Hepatocyte (in vitro differentiated cells): ENCODE measurements around the gene NUDT21. TPM values are rescaled to one million over a fixed set of nuclear protein-coding genes. Genes with fewer than 3 reads are reported as not detected.
"Not testable (repeated sequence)": the region's sequence is repeated elsewhere in the genome, so short reads cannot be mapped to it uniquely, and the experiment has no call there.

Experiments used
- DNase-seq: peaks from one replicate; pipeline ENCODE4 v3.0.0-alpha.2; 2016; ENCODE audit warnings: low spot score
- H2AFZ ChIP-seq: fragments of 200-600 bp; sonication (generic); 2 replicates; pipeline ENCODE4 v1.6.0; 2016; ENCODE audit warnings: antibody characterized with exemption, mild to moderate bottlenecking
- H3K27ac ChIP-seq: fragments of 200-600 bp; sonication (generic); 2 replicates; pipeline ENCODE4 v1.5.1; 2016; ENCODE audit warnings: mild to moderate bottlenecking
- H3K27me3 ChIP-seq: fragments of 200-600 bp; sonication (generic); 2 replicates; pipeline ENCODE4 v1.6.1; 2016
- H3K36me3 ChIP-seq: fragments of 200-600 bp; sonication (generic); replicated peaks from 2 replicates; pipeline ENCODE4 v1.5.1; 2016; ENCODE audit warnings: low read depth; ENCODE audit not compliant: insufficient read depth
- H3K4me1 ChIP-seq: fragments of 200-600 bp; sonication (generic); 2 replicates; pipeline ENCODE4 v1.5.1; 2016; ENCODE audit warnings: mild to moderate bottlenecking, moderate library complexity; ENCODE audit not compliant: insufficient read depth
- H3K4me2 ChIP-seq: fragments of 200-600 bp; sonication (generic); 2 replicates; pipeline ENCODE4 v1.6.0; 2016
- H3K4me3 ChIP-seq: fragments of 200-600 bp; sonication (generic); 2 replicates; pipeline ENCODE4 v1.5.1; 2016; ENCODE audit warnings: mild to moderate bottlenecking
- H3K79me2 ChIP-seq: fragments of 200-600 bp; sonication (generic); 2 replicates; pipeline ENCODE4 v1.6.0; 2017; ENCODE audit warnings: mild to moderate bottlenecking
- H3K9me2 ChIP-seq: fragments of 200-600 bp; sonication (generic); replicated peaks from 2 replicates; pipeline ENCODE4 v1.6.0; 2017; ENCODE audit warnings: mild to moderate bottlenecking; ENCODE audit not compliant: insufficient read depth
- H3K9me3 ChIP-seq: fragments of 200-600 bp; sonication (generic); 2 replicates; pipeline ENCODE4 v1.5.1; 2016; ENCODE audit warnings: low read depth, mild to moderate bottlenecking
- H4K20me1 ChIP-seq: fragments of 200-600 bp; sonication (generic); 2 replicates; pipeline ENCODE4 v1.6.0; 2016; ENCODE audit warnings: mild to moderate bottlenecking; ENCODE audit not compliant: insufficient read depth, poor library complexity, severe bottlenecking
- CTCF ChIP-seq: fragments of 200-600 bp; sonication (generic); IDR thresholded peaks from 2 replicates; pipeline ENCODE4 v1.5.1; 2016; ENCODE audit warnings: antibody characterized with exemption, mild to moderate bottlenecking; ENCODE audit not compliant: poor library complexity
- EZH2 ChIP-seq: fragments of 200-600 bp; sonication (generic); IDR thresholded peaks from 2 replicates; pipeline ENCODE4 v1.6.1; 2016; ENCODE audit warnings: antibody characterized with exemption, mild to moderate bottlenecking, borderline replicate concordance
- EZH2phosphoT487 ChIP-seq: fragments of 200-600 bp; sonication (generic); IDR thresholded peaks from one replicate; pipeline ENCODE4 v1.6.1; 2018; ENCODE audit warnings: antibody characterized with exemption, mild to moderate bottlenecking, low read depth, moderate library complexity; ENCODE audit not compliant: unreplicated experiment, severe bottlenecking
- WGBS: methylation state at CpG from one replicate; pipeline ENCODE4 v1.1.6; 2016; ENCODE audit warnings: low lambda C conversion rate; ENCODE audit errors: missing lambda C conversion rate; 5-methylcytosine and 5-hydroxymethylcytosine counted together
- polyA plus RNA-seq: library from polyadenylated mRNA; unstranded; fragments of >200 nt; fragmentation: Nextera tagmentation; extraction: Ambion mirVana; gene quantifications from 2 replicates; pipeline ENCODE4 v1.2.1, GENCODE V29; 2016
- total RNA-seq: library from RNA; depleted of rRNA; stranded (reverse); fragments of >200 nt; gene quantifications from 2 replicates; pipeline ENCODE4 v1.2.3, GENCODE V29; 2014

NUDT21 gene
- total and polyA plus RNA-seq, 2 experiments from 2014 or later: 44.7 to 76.6 TPM

- H3K27me3 ChIP-seq: no peaks in the 10 kb centered on the region
- H3K27ac ChIP-seq: no peak overlapping the region
- no peak for TF ChIP-seq EZH2
- TF ChIP-seq CTCF: no peak
- no peak for TF ChIP-seq EZH2phosphoT487
- H3K4me1 ChIP-seq: no peaks in the 10 kb centered on the region
- no peaks in the 10 kb centered on the region for H3K9me2 ChIP-seq
- H3K4me2 ChIP-seq: no peak overlapping the region
- H3K36me3 ChIP-seq: no peaks in the 10 kb centered on the region
- H3K9me3 ChIP-seq: no peaks in the 10 kb centered on the region
- H3K4me3 ChIP-seq: no peak overlapping the region
- DNase-seq: no peak
- no peak overlapping the region for H2AFZ ChIP-seq
- WGBS: 58% methylated on average over 5 of the region's 5 CpGs
- peaks cover 3% of the 10 kb centered on the region for H3K79me2 ChIP-seq
- no peaks in the 10 kb centered on the region for H4K20me1 ChIP-seq
These were observed 50.7 kb downstream of the NUDT21 start for GRCh38 chr16:56400458-56400857.

- H4K20me1 ChIP-seq: no peaks in the 10 kb centered on the region
- no peaks in the 10 kb centered on the region for H3K9me2 ChIP-seq
- H3K9me3 ChIP-seq: no peaks in the 10 kb centered on the region
- H3K4me2 ChIP-seq: no peak overlapping the region
- H3K4me1 ChIP-seq: no peaks in the 10 kb centered on the region
- H3K79me2 ChIP-seq: peaks cover 3% of the 10 kb centered on the region
- H3K36me3 ChIP-seq: no peaks in the 10 kb centered on the region
- H3K27me3 ChIP-seq: no peaks in the 10 kb centered on the region
- TF ChIP-seq EZH2phosphoT487: no peak
- TF ChIP-seq CTCF: no peak
- no peak for TF ChIP-seq EZH2
- H3K27ac ChIP-seq: no peak overlapping the region
- H3K4me3 ChIP-seq: no peak overlapping the region
- whole genome bisulfite sequencing: 96% methylated on average over 2 of the region's 2 CpGs
- no peak for DNase-seq
- no peak overlapping the region for H2AFZ ChIP-seq
These were observed 51.6 kb downstream of the NUDT21 start for GRCh38 chr16:56399486-56399885.

- Histone ChIP-seq H3K4me3 (no peak overlapping the region), H3K4me2 (no peak overlapping the region), H3K9me3 (no peaks in the 10 kb centered on the region), H3K79me2 (peaks cover 3% of the 10 kb centered on the region), H3K27ac (no peak overlapping the region), H4K20me1 (no peaks in the 10 kb centered on the region), H3K9me2 (no peaks in the 10 kb centered on the region), H3K27me3 (no peaks in the 10 kb centered on the region), H3K36me3 (no peaks in the 10 kb centered on the region), H3K4me1 (no peaks in the 10 kb centered on the region), H2AFZ (no peak overlapping the region)
- DNase-seq: no peak
- TF ChIP-seq CTCF: no peak
- no peak for TF ChIP-seq EZH2phosphoT487
- no peak for TF ChIP-seq EZH2
- 93% methylated on average over 2 of the region's 2 CpGs for WGBS
These were observed 52.1 kb downstream of the NUDT21 start for GRCh38 chr16:56399047-56399446.

GRCh38 chr16:56396724-56397123, 54.4 kb downstream of the NUDT21 start:
- not testable (repeated sequence) for H4K20me1 ChIP-seq, H3K9me3 ChIP-seq, H3K9me2 ChIP-seq, H3K4me1 ChIP-seq, H3K4me3 ChIP-seq, H3K79me2 ChIP-seq, DNase-seq, H3K27ac ChIP-seq, H3K4me2 ChIP-seq, H2AFZ ChIP-seq, H3K36me3 ChIP-seq, H3K27me3 ChIP-seq
- 88% methylated on average over 3 of the region's 3 CpGs for WGBS
